Trophoblast cell (in vitro differentiated cells and primary cell): ENCODE results near the gene SREBF2.
"Not testable (repeated sequence)": the region's sequence is repeated elsewhere in the genome, so short reads cannot be mapped to it uniquely, and the experiment has no call there.

ENCODE experiments used
- DNase-seq, 2 donors: peaks; one replicate each; pipeline ENCODE4 v3.0.0-alpha.2; 2016
- H2AFZ ChIP-seq: 2 replicates; pipeline ENCODE4 v1.6.1; 2013; ENCODE audit warnings: low read length, moderate library complexity, mild to moderate bottlenecking; ENCODE audit not compliant: insufficient read depth, poor library complexity
- H2AK5ac ChIP-seq: 2 replicates; pipeline ENCODE4 v1.6.1; 2013; ENCODE audit warnings: mild to moderate bottlenecking, low read length
- H2BK120ac ChIP-seq: 2 replicates; pipeline ENCODE4 v1.6.1; 2013; ENCODE audit warnings: low read length, mild to moderate bottlenecking, moderate library complexity; ENCODE audit not compliant: insufficient read depth, poor library complexity
- H2BK12ac ChIP-seq: 2 replicates; pipeline ENCODE4 v1.6.1; 2013; ENCODE audit warnings: mild to moderate bottlenecking, low read length, moderate library complexity
- H2BK5ac ChIP-seq: 2 replicates; pipeline ENCODE4 v1.6.1; 2013; ENCODE audit warnings: low read length, low read depth, moderate library complexity, mild to moderate bottlenecking; ENCODE audit not compliant: poor library complexity
- H3K14ac ChIP-seq: 2 replicates; pipeline ENCODE4 v1.6.1; 2013; ENCODE audit warnings: mild to moderate bottlenecking, low read length
- H3K18ac ChIP-seq: 2 replicates; pipeline ENCODE4 v1.6.1; 2013; ENCODE audit warnings: mild to moderate bottlenecking, low read length
- H3K23ac ChIP-seq: 2 replicates; pipeline ENCODE4 v1.6.1; 2013; ENCODE audit warnings: low read length
- H3K27ac ChIP-seq: 2 replicates; pipeline ENCODE4 v1.5.1; 2013; ENCODE audit warnings: low read depth, mild to moderate bottlenecking, inconsistent platforms, low read length, moderate library complexity
- H3K27me3 ChIP-seq: 2 replicates; pipeline ENCODE4 v1.6.1; 2013; ENCODE audit warnings: inconsistent platforms, mild to moderate bottlenecking, low read length, moderate library complexity; ENCODE audit not compliant: insufficient read depth
- H3K36me3 ChIP-seq, 2 experiments: 1 replicate in 1 of 2; 2 replicates in 1 of 2; pipeline ENCODE4 v1.6.1; 2013; ENCODE audit warnings: low read length in 2 of 2, mild to moderate bottlenecking in 2 of 2, moderate library complexity in 1 of 2; ENCODE audit not compliant: insufficient read depth in 2 of 2, control insufficient read depth in 1 of 2
- H3K4ac ChIP-seq: 2 replicates; pipeline ENCODE4 v1.6.1; 2013; ENCODE audit warnings: low read depth, mild to moderate bottlenecking, low read length, moderate library complexity
- H3K4me1 ChIP-seq, 2 experiments: 1 replicate in 1 of 2; 2 replicates in 1 of 2; pipeline ENCODE4 v1.6.1; 2013; ENCODE audit warnings: low read length in 2 of 2, mild to moderate bottlenecking in 2 of 2, moderate library complexity in 1 of 2; ENCODE audit not compliant: insufficient read depth in 2 of 2, control insufficient read depth in 1 of 2
- H3K4me2 ChIP-seq: 2 replicates; pipeline ENCODE4 v1.6.1; 2013; ENCODE audit warnings: inconsistent platforms, mild to moderate bottlenecking, low read length, moderate library complexity
- H3K4me3 ChIP-seq: 2 replicates; pipeline ENCODE4 v1.5.1; 2013; ENCODE audit warnings: mild to moderate bottlenecking, low read depth, low read length, inconsistent platforms
- H3K79me1 ChIP-seq: one replicate; pipeline ENCODE4 v1.6.1; 2013; ENCODE audit warnings: low read length
- H3K79me2 ChIP-seq: 2 replicates; pipeline ENCODE4 v1.6.1; 2013; ENCODE audit warnings: low read length, mild to moderate bottlenecking; ENCODE audit not compliant: control insufficient read depth, insufficient read depth, poor library complexity
- H3K9ac ChIP-seq: 2 replicates; pipeline ENCODE4 v1.6.1; 2013; ENCODE audit warnings: mild to moderate bottlenecking, low read length
- H3K9me3 ChIP-seq: 2 replicates; pipeline ENCODE4 v1.6.1; 2013; ENCODE audit warnings: low read depth, mild to moderate bottlenecking, control low read depth, inconsistent platforms, low read length; ENCODE audit not compliant: insufficient read depth
- H4K12ac ChIP-seq: 2 replicates; pipeline ENCODE4 v1.6.1; 2013; ENCODE audit warnings: low read depth, mild to moderate bottlenecking, low read length, moderate library complexity
- H4K8ac ChIP-seq: 2 replicates; pipeline ENCODE4 v1.6.1; 2013; ENCODE audit warnings: low read depth, mild to moderate bottlenecking, low read length, moderate library complexity
- H4K91ac ChIP-seq: one replicate; pipeline ENCODE4 v1.6.1; 2013; ENCODE audit warnings: low read depth, mild to moderate bottlenecking, low read length, moderate library complexity
- WGBS: extraction: QIAGEN DNeasy Blood & Tissue Kit; methylation state at CpG from one replicate; pipeline ENCODE4 v1.1.7; 2013; ENCODE audit warnings: missing lambda C conversion rate; ENCODE audit not compliant: insufficient read length, insufficient coverage; ENCODE audit errors: extremely low coverage; 5-methylcytosine and 5-hydroxymethylcytosine counted together

SREBF2 gene

GRCh38 chr22:41834005-41834944 is 1.4 kb downstream of the SREBF2 start:
- peak overlapping the region; percentile 84 for H2BK12ac ChIP-seq
- H3K14ac ChIP-seq = peak overlapping the region; percentile 99
- H2BK5ac ChIP-seq = peak overlapping the region; percentile 98
- peaks cover 29% of the 10 kb centered on the region for H3K79me2 ChIP-seq
- peaks cover 19% of the 10 kb centered on the region for H3K79me1 ChIP-seq
- H3K27me3 ChIP-seq = no peaks in the 10 kb centered on the region
- peak overlapping the region; percentile 79 for H3K4me2 ChIP-seq
- peak overlapping the region; percentile 96 for H3K27ac ChIP-seq
- H3K4me3 ChIP-seq = peak overlapping the region; percentile 96
- DNase-seq = no peak
- peak overlapping the region; percentile 100 for H3K4ac ChIP-seq
- peak overlapping the region; percentile 99 for H3K9ac ChIP-seq
- H4K91ac ChIP-seq = peak overlapping the region; percentile 99
- peak overlapping the region; percentile 92 for H2AK5ac ChIP-seq
- H3K36me3 ChIP-seq = peaks cover 6 to 19% of the 10 kb centered on the region in 2 experiments
- no peaks in the 10 kb centered on the region for H3K9me3 ChIP-seq
- no CpG with 5 or more reads among the region's 14 CpGs for WGBS
- peaks cover 9 to 15% of the 10 kb centered on the region in 2 experiments for H3K4me1 ChIP-seq
- H4K12ac ChIP-seq = peak overlapping the region; percentile 86
- peak overlapping the region; percentile 99 for H2BK120ac ChIP-seq
- H3K23ac ChIP-seq = no peak overlapping the region
- peak overlapping the region; percentile 98 for H3K18ac ChIP-seq
- peak overlapping the region; percentile 96 for H4K8ac ChIP-seq
- H2AFZ ChIP-seq = peak overlapping the region; percentile 77

- not testable (repeated sequence) for H3K23ac ChIP-seq, H4K91ac ChIP-seq
Observed at GRCh38 chr22:41835462-41835861, 2.6 kb downstream of the SREBF2 start.

DNA sequence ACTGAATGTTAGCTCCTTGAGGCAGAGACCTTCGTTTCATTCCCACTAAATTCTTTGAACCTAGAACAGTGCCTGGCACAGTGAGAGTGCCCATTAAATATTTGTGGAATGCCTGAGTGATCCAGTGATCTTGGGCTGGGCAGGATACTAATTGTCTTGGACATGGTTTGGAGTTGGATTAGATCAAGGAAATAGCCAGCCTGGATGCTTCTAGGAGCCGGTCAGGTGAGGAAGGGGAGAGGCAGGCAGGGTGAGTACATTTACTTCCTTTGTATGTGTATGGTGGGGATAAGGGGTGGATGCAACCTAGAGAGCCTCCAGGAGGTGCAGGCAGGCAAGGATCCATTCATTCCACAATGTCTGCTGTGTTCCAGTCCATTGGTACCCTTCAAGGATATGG is 3.6 kb downstream of the SREBF2 start:
- no peak overlapping the region for H3K4me3 ChIP-seq
- H3K9me3 ChIP-seq = no peaks in the 10 kb centered on the region
- H3K23ac ChIP-seq = no peak overlapping the region
- H3K79me2 ChIP-seq = peaks cover 31% of the 10 kb centered on the region
- H4K12ac ChIP-seq = no peak overlapping the region
- H3K4me2 ChIP-seq = no peak overlapping the region
- H2BK120ac ChIP-seq = no peak overlapping the region
- H3K4ac ChIP-seq = peak overlapping the region; percentile 46
- H2AK5ac ChIP-seq = no peak overlapping the region
- H4K91ac ChIP-seq = no peak overlapping the region
- no peaks in the 10 kb centered on the region for H3K27me3 ChIP-seq
- WGBS = no CpG with 5 or more reads among the region's 2 CpGs
- H3K18ac ChIP-seq = no peak overlapping the region
- H3K9ac ChIP-seq = peak overlapping the region; percentile 8
- no peak overlapping the region for H3K27ac ChIP-seq
- H3K36me3 ChIP-seq = peaks cover 9 to 22% of the 10 kb centered on the region in 2 experiments
- peaks cover 17% of the 10 kb centered on the region for H3K79me1 ChIP-seq
- H2AFZ ChIP-seq = no peak overlapping the region
- H3K14ac ChIP-seq = no peak overlapping the region
- DNase-seq = no peak
- peaks cover 5 to 15% of the 10 kb centered on the region in 2 experiments for H3K4me1 ChIP-seq
- H2BK12ac ChIP-seq = no peak overlapping the region
- H4K8ac ChIP-seq = no peak overlapping the region
- H2BK5ac ChIP-seq = peak overlapping the region; percentile 11

More at GRCh38 chr22:41835462-41835861, 2.6 kb downstream of the SREBF2 start:
- H3K79me2 ChIP-seq = peaks cover 29% of the 10 kb centered on the region
- not testable (repeated sequence) for H3K18ac ChIP-seq, H2BK5ac ChIP-seq, H4K8ac ChIP-seq, H4K12ac ChIP-seq, H3K27me3 ChIP-seq, H2AFZ ChIP-seq, H3K14ac ChIP-seq, H2AK5ac ChIP-seq, DNase-seq, H2BK120ac ChIP-seq, H2BK12ac ChIP-seq, H3K27ac ChIP-seq, H3K4me2 ChIP-seq, H3K9ac ChIP-seq, H3K4me3 ChIP-seq, H3K9me3 ChIP-seq
- peaks cover 19% of the 10 kb centered on the region for H3K79me1 ChIP-seq
- H3K4ac ChIP-seq = peak overlapping the region; percentile 92
- no CpG with 5 or more reads among the region's 8 CpGs for WGBS
- peaks cover 6 to 22% of the 10 kb centered on the region in 2 experiments for H3K36me3 ChIP-seq
- H3K4me1 ChIP-seq = peaks cover 9 to 17% of the 10 kb centered on the region in 2 experiments

- H4K8ac ChIP-seq = no peak overlapping the region
- H3K4ac ChIP-seq = peak overlapping the region; percentile 35
- H3K23ac ChIP-seq = no peak overlapping the region
- H3K79me1 ChIP-seq = peaks cover 2% of the 10 kb centered on the region
- peaks cover 18% of the 10 kb centered on the region for H3K79me2 ChIP-seq
- H2AFZ ChIP-seq = no peak overlapping the region
- H2AK5ac ChIP-seq = no peak overlapping the region
- WGBS = no CpG with 5 or more reads among the region's 1 CpG
- H3K18ac ChIP-seq = peak overlapping the region; percentile 4
- no peak overlapping the region for H3K4me3 ChIP-seq
- no peak overlapping the region for H3K9ac ChIP-seq
- H3K9me3 ChIP-seq = no peaks in the 10 kb centered on the region
- H3K4me1 ChIP-seq = peaks cover 5 to 11% of the 10 kb centered on the region in 2 experiments
- no peak overlapping the region for H2BK12ac ChIP-seq
- no peak overlapping the region for H3K14ac ChIP-seq
- no peak for DNase-seq
- no peak overlapping the region for H4K91ac ChIP-seq
- H2BK5ac ChIP-seq = peak overlapping the region; percentile 29
- H4K12ac ChIP-seq = no peak overlapping the region
- H2BK120ac ChIP-seq = no peak overlapping the region
- H3K27ac ChIP-seq = peak overlapping the region; percentile 11
- peaks cover 11 to 22% of the 10 kb centered on the region in 2 experiments for H3K36me3 ChIP-seq
- no peaks in the 10 kb centered on the region for H3K27me3 ChIP-seq
- no peak overlapping the region for H3K4me2 ChIP-seq
Observed at GRCh38 chr22:41838842-41839618, 6.1 kb downstream of the SREBF2 start.
